HL-60 (cell line): ENCODE results near the gene LYPD4.

Source experiments
- POLR2AphosphoS5 ChIP-seq: IDR thresholded peaks from 2 replicates; pipeline ENCODE4 v1.6.1; 2012; ENCODE audit warnings: low read depth
- TF ChIP-seq, protein P1 (sequence below): IDR thresholded peaks from one replicate; pipeline ENCODE4 v1.5.1; 2011; ENCODE audit warnings: low read length, control low read depth, inconsistent platforms; ENCODE audit not compliant: insufficient read depth
- TF ChIP-seq, protein P2 (sequence below): IDR thresholded peaks from 2 replicates; pipeline ENCODE4 v1.6.1; 2012; ENCODE audit warnings: low read depth; ENCODE audit not compliant: insufficient replicate concordance

DNA sequence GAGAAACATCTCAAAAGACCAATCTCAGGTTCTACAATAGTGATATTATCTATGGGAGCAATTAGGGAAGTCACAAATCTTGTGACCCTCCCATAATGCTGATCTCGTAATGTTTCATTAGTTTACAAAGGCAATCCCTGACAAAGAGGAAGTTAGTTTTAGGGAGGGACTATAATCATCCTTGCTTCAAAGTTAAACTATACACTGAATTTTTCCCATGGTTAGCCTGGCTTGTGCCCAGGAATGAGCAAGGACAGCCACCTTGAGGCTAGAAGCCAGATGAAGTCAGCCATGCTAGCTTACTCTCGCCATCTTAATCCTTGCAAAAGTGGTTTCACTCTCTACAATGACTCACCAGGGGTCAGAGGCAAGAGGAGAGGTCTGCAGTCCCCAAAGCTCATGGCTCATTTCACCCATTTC lies 42.7 kb downstream of the LYPD4 start:
- TF ChIP-seq, protein P1, sequence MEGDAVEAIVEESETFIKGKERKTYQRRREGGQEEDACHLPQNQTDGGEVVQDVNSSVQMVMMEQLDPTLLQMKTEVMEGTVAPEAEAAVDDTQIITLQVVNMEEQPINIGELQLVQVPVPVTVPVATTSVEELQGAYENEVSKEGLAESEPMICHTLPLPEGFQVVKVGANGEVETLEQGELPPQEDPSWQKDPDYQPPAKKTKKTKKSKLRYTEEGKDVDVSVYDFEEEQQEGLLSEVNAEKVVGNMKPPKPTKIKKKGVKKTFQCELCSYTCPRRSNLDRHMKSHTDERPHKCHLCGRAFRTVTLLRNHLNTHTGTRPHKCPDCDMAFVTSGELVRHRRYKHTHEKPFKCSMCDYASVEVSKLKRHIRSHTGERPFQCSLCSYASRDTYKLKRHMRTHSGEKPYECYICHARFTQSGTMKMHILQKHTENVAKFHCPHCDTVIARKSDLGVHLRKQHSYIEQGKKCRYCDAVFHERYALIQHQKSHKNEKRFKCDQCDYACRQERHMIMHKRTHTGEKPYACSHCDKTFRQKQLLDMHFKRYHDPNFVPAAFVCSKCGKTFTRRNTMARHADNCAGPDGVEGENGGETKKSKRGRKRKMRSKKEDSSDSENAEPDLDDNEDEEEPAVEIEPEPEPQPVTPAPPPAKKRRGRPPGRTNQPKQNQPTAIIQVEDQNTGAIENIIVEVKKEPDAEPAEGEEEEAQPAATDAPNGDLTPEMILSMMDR: no peak
- TF ChIP-seq POLR2AphosphoS5: no peak; the same call in 1 of the 2 replicates
- TF ChIP-seq, protein P2, sequence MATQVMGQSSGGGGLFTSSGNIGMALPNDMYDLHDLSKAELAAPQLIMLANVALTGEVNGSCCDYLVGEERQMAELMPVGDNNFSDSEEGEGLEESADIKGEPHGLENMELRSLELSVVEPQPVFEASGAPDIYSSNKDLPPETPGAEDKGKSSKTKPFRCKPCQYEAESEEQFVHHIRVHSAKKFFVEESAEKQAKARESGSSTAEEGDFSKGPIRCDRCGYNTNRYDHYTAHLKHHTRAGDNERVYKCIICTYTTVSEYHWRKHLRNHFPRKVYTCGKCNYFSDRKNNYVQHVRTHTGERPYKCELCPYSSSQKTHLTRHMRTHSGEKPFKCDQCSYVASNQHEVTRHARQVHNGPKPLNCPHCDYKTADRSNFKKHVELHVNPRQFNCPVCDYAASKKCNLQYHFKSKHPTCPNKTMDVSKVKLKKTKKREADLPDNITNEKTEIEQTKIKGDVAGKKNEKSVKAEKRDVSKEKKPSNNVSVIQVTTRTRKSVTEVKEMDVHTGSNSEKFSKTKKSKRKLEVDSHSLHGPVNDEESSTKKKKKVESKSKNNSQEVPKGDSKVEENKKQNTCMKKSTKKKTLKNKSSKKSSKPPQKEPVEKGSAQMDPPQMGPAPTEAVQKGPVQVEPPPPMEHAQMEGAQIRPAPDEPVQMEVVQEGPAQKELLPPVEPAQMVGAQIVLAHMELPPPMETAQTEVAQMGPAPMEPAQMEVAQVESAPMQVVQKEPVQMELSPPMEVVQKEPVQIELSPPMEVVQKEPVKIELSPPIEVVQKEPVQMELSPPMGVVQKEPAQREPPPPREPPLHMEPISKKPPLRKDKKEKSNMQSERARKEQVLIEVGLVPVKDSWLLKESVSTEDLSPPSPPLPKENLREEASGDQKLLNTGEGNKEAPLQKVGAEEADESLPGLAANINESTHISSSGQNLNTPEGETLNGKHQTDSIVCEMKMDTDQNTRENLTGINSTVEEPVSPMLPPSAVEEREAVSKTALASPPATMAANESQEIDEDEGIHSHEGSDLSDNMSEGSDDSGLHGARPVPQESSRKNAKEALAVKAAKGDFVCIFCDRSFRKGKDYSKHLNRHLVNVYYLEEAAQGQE: no peak
